C1 segment of cervical spinal cord (tissue), 14 donors: ENCODE data around the gene SPEF1.

Source experiments
- DNase-seq, 14 donors: peaks; one replicate each; lab custom pipeline; 2025; lab: John Stamatoyannopoulos, UW

SPEF1 gene

DNA sequence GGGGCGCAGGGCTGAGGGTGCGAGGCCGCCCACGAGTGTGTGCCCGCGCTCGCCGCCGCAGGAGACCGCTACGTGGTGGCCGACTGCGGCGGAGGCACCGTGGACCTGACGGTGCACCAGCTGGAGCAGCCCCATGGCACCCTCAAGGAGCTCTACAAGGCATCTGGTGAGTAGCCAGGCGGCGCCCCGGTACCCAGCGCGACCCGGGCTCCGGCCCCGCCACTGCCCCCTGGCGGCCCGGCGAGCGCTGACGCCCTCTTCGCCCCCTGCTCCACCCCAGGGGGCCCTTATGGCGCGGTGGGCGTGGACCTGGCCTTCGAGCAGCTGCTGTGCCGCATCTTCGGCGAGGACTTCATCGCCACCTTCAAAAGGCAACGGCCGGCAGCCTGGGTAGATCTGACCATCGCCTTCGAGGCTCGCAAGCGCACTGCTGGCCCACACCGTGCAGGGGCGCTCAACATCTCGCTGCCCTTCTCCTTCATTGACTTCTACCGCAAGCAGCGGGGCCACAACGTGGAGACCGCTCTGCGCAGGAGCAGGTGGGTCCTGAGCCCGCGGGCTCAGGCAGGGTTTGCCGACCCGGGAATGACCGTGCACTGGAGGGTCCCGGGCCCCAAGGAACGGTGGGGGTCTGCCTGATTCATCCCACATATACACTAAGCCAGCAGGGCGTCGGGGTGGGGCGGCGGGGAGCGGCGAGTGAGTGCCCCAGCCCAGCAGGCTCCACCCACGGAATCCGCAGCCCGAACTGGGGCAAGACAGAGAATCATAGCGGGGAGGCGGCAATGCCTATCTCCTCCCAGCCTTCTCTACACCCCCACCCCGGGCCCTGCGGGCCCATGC, 31.3 kb downstream of the SPEF1 start:
- DNase-seq: peak in 3 of 14 donors; percentile 4 to 46 (median 22)

DNA sequence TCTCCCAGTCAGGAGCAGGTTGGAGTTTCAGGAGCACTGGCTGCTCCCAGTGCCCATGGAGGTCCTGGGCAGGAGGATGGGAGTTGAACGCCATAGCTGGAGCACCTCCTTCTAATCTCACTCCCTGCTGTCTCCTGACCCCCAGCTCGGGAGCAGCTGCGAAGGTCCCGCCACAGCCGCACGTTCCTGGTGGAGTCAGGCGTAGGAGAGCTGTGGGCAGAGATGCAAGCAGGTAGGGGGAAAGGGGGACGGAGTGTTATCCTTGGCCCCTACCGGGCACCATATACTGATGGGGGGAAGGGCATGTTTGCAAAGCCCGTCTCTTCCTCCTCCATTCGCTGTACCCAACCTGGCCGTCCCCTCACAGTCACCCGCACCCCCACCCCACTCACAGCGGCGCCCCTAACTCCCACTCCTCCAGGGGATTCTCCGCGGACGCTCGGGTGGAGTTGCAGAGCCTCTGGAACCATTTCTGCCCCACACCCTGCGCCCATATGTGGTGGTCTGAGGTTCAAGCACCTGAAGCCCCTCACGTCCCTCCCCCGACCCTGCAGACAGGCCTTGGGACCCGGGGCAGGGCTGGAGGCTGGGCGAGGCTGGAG, 32.1 kb downstream of the SPEF1 start:
- no peak for DNase-seq

DNA sequence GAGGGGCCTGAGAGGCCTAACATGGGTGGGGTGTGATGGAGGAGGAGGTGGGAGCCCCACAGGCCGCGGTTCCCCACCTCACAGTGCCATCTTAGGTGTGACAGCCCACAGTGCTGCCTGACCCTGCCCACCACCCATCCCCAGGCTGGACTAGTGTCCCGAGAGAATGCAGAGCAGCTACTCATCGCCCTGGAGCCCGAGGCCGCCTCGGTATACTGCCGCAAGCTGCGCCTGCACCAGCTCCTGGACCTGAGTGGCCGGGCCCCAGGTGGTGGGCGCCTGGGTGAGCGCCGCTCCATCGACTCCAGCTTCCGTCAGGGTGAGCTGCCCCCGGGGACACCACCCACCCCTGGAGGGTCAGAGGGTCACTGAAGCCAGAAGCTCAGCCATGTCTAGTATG, 33.2 kb downstream of the SPEF1 start:
- no peak for DNase-seq

DNA sequence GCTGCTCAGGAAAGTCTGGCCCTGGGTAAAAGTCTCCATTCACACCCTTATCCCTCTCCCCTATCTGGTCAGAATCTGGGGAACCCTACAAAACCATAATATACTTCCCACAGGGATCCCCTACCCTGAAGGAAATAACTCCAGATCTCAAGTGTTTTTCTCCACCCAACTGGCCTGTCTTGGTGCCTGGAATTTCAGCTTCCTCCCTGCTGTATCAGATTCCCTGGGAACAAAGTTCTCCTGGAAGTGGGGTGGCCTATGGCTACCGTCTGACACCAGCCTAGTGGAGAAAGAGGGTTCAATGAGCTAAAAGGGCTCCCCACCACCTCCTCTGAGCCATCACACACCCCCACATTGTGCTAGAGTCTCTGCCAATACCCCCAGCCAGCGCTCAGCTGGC, 33.8 kb downstream of the SPEF1 start:
- DNase-seq: no peak

DNA sequence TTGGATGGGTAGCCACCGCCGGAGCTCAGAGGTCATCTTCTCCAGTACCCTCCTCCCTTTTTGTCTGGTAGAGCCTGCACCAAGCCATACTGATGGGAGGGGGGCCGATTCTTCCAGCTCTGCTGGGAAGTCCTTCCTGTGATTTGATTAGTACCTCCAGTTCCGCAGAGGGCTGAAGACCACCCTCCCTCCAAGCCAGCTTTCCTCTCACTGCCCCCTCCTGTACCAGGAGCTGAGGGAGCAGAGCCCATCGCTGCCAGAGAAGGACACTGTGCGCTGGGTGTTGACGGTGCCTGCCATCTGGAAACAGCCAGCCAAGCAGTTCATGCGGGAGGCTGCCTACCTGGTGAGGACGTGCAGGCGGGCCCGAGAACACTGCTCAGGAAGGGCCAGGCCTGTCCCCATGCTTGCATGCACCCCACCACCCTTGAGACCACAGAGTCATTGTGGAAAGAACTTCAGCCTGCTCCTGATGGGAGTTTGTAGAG, 35.5 kb downstream of the SPEF1 start:
- DNase-seq: no peak

DNA sequence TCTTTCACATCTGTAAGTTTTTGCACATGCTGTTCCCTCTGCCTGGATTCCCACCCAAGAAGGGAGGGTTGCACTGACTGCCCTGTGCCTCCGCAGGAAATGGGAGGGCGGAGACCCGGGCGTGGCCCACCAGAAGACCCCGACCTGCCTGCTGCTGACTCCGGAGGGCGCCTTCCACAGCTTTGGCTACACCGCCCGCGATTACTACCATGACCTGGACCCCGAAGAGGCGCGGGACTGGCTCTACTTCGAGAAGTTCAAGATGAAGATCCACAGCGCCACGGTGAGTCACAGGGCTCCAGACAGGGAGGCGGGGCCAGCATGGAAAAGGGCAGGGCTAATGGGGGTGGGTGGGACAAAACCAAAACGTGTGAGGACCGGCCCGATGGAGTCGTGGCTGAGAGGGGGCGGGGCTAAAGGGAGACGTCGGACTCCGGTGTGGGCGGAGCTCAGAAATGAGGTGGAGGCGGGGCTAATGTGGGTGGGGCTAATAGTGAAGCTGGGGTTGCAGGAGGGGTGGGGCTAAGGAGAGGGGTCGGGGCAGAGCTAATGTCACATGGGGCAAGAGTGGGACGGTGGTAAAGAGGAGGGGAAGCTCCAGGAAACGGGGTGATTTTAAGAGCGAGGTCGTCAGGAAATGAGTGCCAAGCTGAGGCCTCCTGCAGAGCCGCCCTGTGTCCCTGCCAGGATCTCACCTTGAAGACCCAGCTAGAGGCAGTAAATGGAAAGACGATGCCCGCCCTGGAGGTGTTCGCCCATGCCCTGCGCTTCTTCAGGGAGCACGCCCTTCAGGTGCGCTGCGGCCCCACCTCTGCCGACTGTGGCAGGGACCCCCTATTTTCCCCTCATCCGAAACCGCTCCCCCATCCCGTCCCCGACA, 36.2 kb downstream of the SPEF1 start:
- no peak for DNase-seq

DNA sequence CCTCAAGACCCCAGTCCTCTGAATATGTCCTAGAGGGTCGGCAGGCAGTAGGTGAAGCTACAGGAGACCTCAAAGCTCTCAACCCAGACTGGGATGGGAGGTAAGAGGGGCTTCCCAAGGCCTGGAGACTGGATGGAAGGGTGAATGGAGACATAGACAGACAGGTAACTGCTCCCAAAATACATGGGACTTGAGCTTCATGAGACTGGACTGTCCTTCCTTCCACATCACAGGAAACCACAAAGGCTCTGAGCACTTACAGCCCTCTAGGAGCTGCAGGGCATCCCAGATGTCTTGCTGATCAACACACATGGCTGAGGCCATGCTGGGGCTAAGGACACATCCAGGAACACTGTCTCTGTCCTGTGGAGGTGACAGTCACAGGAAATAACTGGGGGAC, 37.2 kb downstream of the SPEF1 start:
- no peak for DNase-seq

DNA sequence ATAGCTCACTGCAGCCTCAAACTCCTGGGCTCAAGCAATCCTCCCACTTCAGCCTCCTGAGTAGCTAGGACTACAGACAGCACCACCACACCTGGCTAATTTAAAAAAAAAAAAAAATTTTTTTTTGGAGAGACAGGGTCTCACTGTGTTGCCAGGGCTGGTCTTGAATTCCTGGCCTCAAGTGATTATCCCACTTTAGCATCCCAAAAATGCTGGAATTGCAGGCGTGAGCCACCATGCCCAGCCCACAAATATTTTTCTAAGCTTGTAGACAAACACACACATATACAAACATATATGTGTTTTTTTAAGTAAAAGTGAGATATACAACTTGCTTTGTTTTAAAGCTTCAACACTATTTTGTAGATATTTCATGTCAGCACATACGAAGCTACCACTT, 38.0 kb downstream of the SPEF1 start:
- no peak for DNase-seq

DNA sequence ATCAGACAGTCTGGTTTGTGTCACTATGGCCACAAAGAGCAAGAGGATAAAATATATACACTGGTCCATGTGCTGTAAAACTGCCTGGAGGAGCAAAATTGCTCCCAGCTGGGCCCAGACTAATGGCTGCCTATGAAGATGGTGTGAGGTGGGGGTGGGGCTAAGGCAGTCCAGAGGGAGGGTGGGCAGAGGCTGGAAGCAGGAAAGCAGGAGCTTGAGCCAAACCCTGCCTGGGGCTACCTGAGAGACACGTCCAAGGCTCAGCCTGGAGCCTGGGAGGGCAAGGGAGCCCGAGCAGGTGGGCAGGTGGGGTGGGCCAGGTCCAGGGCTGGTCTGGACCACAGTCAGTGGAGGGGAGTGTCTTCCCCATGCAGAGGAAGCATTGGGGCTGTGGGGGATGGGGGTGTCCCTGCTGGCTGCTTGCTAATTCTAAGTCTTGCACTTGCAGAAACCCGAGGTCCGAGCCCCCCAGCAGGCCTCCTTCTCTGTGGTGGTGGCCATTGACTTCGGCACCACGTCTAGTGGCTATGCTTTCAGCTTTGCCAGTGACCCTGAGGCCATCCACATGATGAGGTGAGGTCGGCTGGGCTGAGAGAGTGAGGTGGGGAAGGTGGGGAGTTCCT, 39.3 kb downstream of the SPEF1 start:
- DNase-seq: no peak

DNA sequence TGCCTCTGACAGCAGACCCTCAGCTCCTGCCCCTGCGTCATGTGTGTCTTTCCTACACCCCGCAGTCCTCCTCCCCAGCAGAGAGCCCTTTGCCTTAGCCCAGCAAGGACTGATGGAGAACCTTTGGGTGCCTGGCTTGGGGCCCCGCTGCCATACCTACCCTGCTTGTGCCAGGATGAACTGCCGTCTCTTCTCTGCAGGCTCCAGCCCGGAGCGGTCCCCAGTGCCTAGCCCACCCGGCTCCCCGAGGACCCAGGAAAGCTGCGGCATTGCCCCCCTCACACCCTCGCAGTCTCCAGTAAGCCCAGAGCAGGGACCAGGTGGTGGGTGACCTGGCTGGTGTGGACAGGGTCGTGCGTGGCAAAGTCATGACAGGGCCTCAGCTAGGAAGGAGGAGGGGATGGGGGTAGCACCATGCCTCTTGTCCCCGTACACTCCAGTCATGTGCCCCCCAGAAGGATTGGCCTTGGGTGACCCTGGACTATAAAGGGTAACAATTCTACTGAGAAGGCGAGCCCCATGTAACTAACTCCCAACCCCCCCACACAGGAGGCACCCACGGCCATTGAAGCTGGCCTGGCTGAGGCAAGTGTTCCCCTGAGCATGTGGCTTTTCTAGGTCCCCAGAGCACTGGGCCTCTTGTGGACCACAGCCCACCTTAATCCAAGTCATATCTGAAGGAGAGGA, 40.5 kb downstream of the SPEF1 start:
- no peak for DNase-seq

DNA sequence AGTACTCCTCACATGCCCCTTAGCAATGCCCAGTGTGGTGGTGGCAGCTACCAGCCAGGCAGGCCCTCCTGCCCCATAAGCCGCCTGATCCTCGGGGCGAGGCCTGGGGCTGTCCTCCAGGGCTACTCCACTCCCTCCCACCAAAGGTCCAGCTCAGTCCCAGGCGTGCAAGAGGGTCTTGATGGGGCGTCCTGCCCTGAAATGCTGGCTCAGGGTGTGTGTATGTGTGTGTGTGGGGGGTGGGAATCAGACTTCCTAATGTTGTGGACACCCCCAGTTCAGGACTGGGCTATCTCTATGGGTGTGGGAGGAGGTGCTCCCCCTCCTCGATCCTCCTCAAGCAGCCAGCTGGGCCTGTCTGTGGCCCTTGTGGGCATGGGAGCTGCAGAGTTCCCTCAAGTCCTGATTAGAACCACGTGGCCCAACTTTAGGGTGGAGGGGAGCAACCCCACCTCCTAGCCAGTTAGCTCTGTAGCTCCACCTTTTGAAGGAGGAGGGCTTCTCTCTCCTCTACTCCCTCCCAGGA, 41.3 kb downstream of the SPEF1 start:
- DNase-seq: no peak

DNA sequence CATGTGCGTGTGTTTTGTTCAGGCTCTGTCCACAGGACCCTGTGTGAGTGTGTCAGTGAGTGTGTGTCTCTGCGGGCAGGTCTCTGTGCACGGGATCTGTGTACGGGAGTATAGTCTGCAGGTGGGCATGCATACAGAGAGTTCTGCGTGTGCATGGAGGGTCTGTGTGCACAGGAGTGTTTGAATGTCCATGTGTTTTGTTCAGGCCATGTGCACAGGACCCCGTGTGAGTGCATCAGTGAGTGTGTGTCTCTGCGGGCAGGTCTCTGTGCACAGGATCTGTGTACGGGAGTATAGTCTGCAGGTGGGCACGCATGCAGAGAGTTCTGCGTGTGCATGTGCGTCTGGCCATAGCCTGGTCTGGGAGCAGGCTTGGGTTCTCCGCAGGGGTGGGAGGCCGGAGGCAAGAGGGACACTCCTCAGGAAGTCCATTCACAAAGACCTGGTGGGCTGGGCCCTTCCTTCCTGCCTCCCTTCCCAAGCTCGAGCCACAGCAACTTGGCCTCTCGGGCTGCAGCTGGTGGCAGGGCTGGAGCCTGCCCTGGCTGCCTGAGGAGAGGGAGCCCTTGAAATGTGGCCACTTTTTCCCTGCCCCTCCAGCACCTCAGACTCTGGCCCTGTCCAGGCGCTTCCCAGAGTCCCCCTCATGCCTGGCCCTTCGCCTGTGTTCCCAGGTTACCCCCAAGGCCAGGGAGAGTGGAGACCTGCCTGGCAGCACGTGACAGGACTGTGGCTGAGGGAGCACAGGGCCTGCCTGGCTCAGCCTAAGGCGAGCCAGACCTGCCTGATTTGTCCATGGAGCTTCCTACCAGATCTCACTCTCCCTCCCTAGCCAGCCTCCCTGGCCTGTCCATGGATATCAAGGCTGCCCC, 42.0 kb downstream of the SPEF1 start:
- DNase-seq: no peak

DNA sequence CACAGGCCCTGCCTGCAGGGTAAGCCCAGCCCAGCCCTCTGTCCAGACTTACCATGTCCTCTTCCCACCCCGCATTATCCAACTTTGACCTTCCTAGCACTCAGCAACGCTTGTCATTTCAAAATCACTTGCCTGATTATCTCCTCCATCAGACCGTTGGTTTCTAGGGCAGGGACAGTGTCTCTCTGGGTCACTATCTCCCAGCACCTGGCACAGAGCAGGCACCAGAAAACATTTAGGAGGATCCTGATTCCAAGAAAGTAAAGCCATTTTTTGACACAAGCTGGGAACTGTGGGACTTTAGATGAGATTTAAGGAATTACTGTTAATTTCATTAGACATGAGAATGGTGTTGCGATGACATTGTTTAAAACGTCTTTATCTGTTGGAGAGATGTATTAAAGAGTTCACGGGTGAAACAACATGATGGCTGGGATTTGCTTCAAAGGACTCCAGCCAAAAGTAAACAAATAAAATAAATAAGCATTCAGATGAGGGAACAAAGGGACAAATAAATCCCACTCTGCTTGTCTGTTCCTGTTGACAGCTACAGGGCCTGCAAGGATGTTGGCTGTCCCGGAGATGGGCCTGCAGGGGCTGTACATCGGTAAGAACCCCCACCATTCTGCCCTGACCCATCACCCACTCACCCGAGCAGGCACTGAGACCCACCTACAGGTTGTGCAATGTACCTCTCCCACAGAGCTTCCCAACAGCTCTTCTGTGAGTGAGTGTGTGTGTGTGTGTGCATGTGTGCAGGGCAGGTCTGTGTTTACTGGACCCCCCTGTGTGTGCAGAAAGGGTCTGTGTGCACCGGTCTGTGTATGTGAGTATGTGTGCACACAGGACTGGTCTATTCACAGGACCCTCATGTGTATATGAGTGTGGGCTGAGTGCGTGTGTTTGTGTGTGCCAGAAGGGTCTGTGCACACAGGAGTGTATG, 42.9 kb downstream of the SPEF1 start:
- no peak for DNase-seq

DNA sequence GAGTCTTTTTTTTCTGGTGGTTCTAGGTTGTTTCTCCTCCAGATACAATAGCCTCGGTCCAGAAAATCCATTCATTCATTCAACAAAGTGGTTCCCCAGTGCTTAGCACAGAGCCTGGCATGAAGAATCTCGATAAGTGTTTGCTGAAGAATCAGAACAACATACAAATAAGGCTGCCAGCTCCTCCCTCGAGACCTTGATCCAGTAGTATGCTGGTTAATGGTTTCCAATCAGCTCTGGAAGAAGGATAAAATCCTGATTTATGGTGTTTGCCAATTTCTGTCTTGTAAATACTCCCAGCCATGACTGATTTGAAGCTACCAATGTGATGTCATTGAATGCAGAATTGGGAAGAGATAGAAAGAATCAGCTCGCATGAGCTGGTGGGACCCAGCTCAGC, 45.5 kb downstream of the SPEF1 start:
- DNase-seq: no peak

DNA sequence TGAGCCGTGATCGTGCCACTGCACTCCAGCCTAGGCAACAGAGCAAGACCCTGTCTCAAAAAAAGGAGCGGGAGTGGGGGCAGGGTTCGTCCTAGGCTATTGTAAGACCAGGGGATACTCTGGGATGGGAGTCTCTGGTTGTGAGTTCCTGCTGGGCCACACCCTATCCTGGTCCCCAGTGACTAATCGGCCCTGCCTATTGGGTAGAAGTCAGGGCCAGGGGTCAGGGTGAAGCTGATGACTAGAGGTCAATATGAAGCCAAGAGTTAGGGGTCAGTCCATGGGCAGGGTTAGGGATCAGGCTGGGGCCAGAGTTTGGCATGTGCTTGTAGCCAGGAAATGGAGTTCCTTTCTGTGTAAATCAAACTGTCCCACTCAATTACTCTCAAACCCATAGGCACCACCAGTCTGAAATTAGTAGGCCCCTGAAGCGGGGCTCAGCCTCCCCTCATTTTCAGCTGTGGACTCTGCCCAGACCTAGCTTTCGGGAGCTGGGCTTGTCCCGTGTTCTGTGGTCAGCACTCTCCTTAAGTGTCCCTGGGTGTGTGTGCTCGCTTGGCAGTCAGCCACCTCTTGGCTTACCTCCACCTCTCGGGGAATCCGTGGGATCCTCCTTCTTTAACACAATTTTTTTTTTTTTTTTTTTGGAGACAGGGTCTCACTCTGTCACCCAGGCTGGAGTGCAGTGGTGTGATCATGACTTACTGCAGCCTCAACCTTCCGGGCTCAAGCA, 47.0 kb downstream of the SPEF1 start:
- DNase-seq: no peak

DNA sequence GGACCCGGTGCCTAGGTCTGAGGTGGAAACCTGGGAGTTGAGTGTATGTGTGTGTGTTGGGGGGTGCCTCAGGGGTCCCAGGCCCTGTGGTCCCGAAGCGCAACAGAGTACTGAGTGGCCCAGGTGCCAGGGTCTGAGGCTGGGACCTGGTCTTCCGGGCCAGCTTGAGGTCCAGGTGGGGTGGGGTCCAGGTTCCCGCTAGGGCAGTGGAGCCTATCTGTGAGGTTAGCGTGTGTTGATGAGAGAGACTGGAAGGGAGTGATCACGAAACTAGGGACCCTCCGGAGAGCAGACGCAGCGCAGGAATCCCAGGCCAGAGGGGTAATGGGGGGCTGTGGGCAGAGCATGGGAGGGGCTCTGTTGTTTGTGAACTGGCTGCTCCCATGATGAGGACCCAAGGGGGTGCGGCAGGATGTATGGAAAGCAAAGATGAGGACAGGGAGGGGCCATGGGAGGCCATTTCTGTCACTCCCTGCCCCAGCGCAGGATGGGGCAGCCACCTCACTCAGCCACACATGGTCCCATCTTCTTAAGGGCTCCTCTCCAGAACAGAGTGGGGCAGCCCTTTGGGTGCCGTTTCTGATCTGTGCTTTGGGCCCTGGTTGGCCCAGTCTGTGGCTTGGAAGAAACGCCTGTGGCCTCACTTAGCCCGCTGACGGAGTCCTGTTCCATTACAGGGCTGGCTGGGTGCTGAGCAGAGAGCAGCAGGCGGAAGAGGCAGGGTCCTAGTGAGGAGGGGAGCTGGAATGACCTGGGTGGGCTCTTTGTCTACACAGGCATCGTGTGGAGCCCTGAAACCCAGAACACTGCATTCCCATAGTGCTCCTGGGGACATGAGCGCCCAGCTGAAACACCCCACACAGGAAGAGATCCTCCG, 47.9 kb downstream of the SPEF1 start:
- DNase-seq: no peak
